ENCODE data around the gene SAP30L. TPM values are rescaled to one million over a fixed set of nuclear protein-coding genes. Genes with fewer than 3 reads are reported as not detected.

SAP30L gene, protein sequence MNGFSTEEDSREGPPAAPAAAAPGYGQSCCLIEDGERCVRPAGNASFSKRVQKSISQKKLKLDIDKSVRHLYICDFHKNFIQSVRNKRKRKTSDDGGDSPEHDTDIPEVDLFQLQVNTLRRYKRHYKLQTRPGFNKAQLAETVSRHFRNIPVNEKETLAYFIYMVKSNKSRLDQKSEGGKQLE
- total RNA-seq = 10 to 100 TPM; 34.9 to 54.9 (median 46.2) TPM

DNA sequence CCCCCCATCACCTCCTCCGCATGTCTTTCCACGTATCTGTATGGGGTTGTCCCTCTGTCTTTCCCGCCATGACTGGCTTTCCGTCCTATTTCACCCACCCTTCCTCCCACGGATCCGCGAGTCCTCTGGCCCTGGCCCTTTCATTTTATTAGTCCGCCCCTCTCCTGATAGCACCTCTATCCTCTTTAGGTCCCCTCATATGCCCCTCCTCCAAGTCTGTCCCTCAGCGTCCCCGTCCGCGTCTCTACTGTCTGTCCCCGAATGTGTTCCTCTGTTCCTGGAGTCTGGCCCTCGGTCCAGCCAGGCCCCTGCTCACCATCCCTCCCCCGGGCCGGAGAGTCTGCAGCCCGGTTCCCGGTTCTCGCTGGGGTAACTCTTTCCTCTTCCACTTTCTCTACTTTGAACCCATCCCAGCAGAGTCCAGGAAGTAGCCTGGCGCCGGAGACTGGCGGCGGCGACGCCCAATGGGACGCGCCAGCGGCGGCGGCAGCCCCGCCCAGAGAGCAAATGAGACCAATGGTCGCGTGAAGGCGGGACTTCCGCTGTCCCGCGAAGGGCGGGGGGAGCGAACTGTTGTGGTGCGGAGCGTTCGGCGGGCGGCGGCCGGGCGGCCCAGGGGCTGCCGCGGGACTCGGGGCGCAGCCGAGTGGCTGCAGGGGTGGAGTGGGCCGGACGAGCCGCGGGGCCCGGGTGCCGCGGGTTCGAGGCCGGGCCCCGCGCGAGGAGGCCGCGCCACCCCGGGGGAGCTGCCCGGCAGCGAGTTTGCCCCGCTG, at the start of gene SAP30L:
SAP30L (plus strand) TSS at position 576 of the 773 bp plus-strand sequence. CDS start 608 bp downstream, outside the sequence.
- Histone ChIP-seq H3K4me3 (peak within 1 kb of the TSS; percentile 87 to 99 (median 97)), H3K9me3 (no peaks in the 10 kb centered on the region), H3K27me3 (no peaks in the 10 kb centered on the region), H3K4me1 (peaks cover 27 to 50% (median 39%) of the 10 kb centered on the region in 4 donors), H3K27ac (replicated peaks in 1 of 4) (peak within 1 kb of the TSS; percentile 86 to 95 (median 90)), H3K36me3 (peaks cover 0 to 22% (median 15%) of the 10 kb centered on the region in 4 donors)
- TF ChIP-seq, protein P1, sequence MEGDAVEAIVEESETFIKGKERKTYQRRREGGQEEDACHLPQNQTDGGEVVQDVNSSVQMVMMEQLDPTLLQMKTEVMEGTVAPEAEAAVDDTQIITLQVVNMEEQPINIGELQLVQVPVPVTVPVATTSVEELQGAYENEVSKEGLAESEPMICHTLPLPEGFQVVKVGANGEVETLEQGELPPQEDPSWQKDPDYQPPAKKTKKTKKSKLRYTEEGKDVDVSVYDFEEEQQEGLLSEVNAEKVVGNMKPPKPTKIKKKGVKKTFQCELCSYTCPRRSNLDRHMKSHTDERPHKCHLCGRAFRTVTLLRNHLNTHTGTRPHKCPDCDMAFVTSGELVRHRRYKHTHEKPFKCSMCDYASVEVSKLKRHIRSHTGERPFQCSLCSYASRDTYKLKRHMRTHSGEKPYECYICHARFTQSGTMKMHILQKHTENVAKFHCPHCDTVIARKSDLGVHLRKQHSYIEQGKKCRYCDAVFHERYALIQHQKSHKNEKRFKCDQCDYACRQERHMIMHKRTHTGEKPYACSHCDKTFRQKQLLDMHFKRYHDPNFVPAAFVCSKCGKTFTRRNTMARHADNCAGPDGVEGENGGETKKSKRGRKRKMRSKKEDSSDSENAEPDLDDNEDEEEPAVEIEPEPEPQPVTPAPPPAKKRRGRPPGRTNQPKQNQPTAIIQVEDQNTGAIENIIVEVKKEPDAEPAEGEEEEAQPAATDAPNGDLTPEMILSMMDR (IDR thresholded peaks at IDR 0.05) = no peak
- TF ChIP-seq EP300 (IDR thresholded peaks at IDR 0.05) = no peak
- no peak for TF ChIP-seq POLR2A (IDR thresholded peaks at IDR 0.05; ENCODE audit: low read depth)
- TF ChIP-seq POLR2AphosphoS5 (IDR thresholded peaks at IDR 0.05) = peak; percentile 90 to 91
- peak; percentile 99 for DNase-seq (ENCODE audit: extremely low spot score)
- under 1% methylated on average over 27 of the region's 70 CpGs for WGBS
- intact Hi-C loops (cut with DNase I) = loop anchor here (10.0 kb wide), 1 partner anchor 499 kb away; the partner anchor contains the start of gene MRPL22

DNA sequence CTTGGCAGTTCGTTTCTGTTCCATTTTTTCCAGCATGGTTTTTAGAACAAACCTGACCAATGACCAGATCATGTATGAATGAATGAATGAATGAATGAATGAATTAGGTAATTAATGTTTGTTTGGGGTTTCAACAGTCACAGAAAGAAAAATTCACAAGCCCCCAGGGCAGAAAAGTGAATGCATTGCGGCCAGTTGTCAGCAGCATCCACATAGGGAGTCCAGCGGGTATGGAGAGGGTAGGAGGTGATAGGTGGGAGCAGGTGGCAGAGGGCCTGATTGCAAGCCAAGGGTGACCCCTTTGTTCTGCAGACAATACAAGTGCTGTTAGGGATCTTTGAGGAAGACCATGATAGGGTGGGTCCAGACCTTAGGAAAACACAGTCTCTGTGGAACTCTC, 49.7 kb upstream of the SAP30L start:
- DNase-seq (ENCODE audit: extremely low spot score) = no peak
- TF ChIP-seq, protein P1 (IDR thresholded peaks at IDR 0.05) = no peak
- TF ChIP-seq POLR2A (IDR thresholded peaks at IDR 0.05; ENCODE audit: low read depth) = no peak
- TF ChIP-seq EP300 (IDR thresholded peaks at IDR 0.05) = no peak
- no peak for TF ChIP-seq POLR2AphosphoS5 (IDR thresholded peaks at IDR 0.05)
- H3K36me3 ChIP-seq = peaks cover 0 to 19% (median 0%) of the 10 kb centered on the region in 4 donors
- no peak overlapping the region for H3K27ac ChIP-seq (replicated peaks in 1 of 4)
- no peaks in the 10 kb centered on the region for H3K27me3 ChIP-seq
- 74% methylated on average over 3 of the region's 3 CpGs for WGBS
- H3K9me3 ChIP-seq = no peaks in the 10 kb centered on the region
- intact Hi-C loops (cut with DNase I) = no loop called here
- no peaks in the 10 kb centered on the region for H3K4me1 ChIP-seq
- no peak overlapping the region for H3K4me3 ChIP-seq

DNA sequence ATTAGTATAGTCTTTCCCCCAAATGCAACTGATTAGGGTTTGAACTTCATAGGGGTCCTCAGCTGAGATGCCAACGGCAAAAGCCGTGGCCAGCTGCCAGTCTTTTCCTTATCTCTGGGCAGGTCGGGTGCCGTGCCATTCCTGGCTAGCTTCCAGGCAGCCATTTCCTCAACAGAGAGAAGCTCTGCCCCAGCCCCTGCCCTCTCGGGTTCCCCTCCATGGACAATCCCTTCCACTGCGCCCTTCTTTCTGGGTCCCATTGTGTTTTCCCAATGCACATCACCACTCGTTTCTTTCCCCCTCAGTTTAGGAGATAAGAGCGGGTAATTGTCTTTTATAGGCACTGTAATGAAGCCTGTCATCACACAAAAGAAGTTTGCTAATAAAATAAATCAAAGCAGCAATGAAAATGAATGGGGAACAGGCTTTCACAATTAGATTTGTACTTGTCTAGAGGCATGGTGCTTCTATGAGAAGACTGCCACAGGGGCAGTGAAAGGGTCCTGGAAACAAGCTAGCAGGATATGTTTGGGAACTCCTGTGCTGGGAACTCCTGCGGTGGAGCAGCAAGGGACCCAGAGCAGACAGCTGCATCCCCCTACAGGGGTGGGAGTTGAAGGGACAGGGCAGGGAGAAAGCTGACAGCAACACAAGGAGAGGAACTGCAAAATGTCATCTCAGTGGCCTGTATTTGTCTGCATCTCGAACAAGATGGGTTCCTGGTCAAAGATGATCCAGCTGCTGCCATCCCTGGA, 48.0 kb upstream of the SAP30L start:
- 81% methylated on average over 8 of the region's 10 CpGs for WGBS
- Histone ChIP-seq H3K4me3 (no peak overlapping the region), H3K4me1 (no peaks in the 10 kb centered on the region), H3K36me3 (peaks cover 0 to 9% (median 0%) of the 10 kb centered on the region in 4 donors), H3K9me3 (no peaks in the 10 kb centered on the region), H3K27ac (replicated peaks in 1 of 4) (no peak overlapping the region), H3K27me3 (no peaks in the 10 kb centered on the region)
- intact Hi-C loops (cut with DNase I) = no loop called here
- TF ChIP-seq POLR2A (IDR thresholded peaks at IDR 0.05; ENCODE audit: low read depth) (no peak), POLR2AphosphoS5 (IDR thresholded peaks at IDR 0.05) (no peak), EP300 (IDR thresholded peaks at IDR 0.05) (no peak)
- TF ChIP-seq, protein P1 (IDR thresholded peaks at IDR 0.05) = no peak
- no peak for DNase-seq (ENCODE audit: extremely low spot score)

DNA sequence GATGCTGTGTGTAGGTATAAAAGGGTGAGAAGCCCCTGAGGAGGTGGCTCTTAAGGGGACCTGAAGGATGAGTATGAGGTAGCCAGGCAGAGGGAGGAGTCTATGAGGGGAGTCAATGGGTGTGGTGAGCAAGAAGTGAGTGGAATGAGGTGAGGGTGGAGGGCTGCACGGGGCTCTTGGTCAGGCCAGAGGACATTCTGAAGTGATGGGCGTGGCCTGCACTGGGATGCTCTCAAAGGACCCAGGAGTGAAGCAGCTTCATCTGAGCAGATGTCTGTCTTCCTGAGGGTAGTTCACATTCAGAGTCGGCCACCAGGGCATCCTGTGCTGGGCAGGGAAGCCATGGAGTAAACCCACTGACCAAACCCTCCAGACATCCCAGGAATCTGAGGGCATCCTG, 45.1 kb upstream of the SAP30L start:
- Histone ChIP-seq H3K4me3 (no peak overlapping the region), H3K4me1 (peaks cover 11 to 15% (median 12%) of the 10 kb centered on the region in 4 donors), H3K27ac (replicated peaks in 1 of 4) (no peak overlapping the region), H3K27me3 (no peaks in the 10 kb centered on the region), H3K36me3 (peaks cover 0 to 4% (median 0%) of the 10 kb centered on the region in 4 donors), H3K9me3 (no peaks in the 10 kb centered on the region)
- intact Hi-C loops (cut with DNase I) = loop anchor here (5.0 to 10.0 kb wide), 2 partner anchors 218 to 426 kb away; no protein-coding TSS in a partner anchor
- no peak for DNase-seq (ENCODE audit: extremely low spot score)
- 80% methylated on average over 3 of the region's 3 CpGs for WGBS
- TF ChIP-seq POLR2AphosphoS5 (IDR thresholded peaks at IDR 0.05) = no peak
- TF ChIP-seq, protein P1 (IDR thresholded peaks at IDR 0.05) = no peak
- TF ChIP-seq POLR2A (IDR thresholded peaks at IDR 0.05; ENCODE audit: low read depth) = no peak
